Esophagus squamous epithelium (tissue), 5 donors: ENCODE measurements around the gene CLDN1. TPM values are rescaled to one million over a fixed set of nuclear protein-coding genes. Genes with fewer than 3 reads are reported as not detected.

Experiments
- DNase-seq: peaks from one replicate; lab custom pipeline; 2025; lab: John Stamatoyannopoulos, UW
- H3K27ac ChIP-seq, 4 donors: fragments of 200-600 bp; sonication (generic); one replicate each; pipeline ENCODE4 v1.5.1; 2016 to 2019; ENCODE audit warnings: mild to moderate bottlenecking in 1 of 4
- H3K27me3 ChIP-seq, 4 donors: fragments of 200-600 bp; sonication (generic); 1 replicate in 3 of 4; 2 replicates in 1 of 4; pipeline versions ENCODE4 v1.5.1 to v1.6.0; 2017 to 2021; ENCODE audit warnings: antibody characterized with exemption in 1 of 4
- H3K36me3 ChIP-seq, 3 donors: fragments of 200-600 bp; sonication (generic); one replicate each; pipeline ENCODE4 v1.5.1; 2016 to 2019
- H3K4me1 ChIP-seq, 3 donors: fragments of 200-600 bp; sonication (generic); one replicate each; pipeline ENCODE4 v1.5.1; 2017 to 2019
- H3K4me3 ChIP-seq, 4 donors: fragments of 200-600 bp; sonication (generic); 1 replicate in 3 of 4; 2 replicates in 1 of 4; pipeline ENCODE4 v1.5.1; 2016 to 2019; ENCODE audit warnings: mild to moderate bottlenecking in 2 of 4, moderate library complexity in 1 of 4
- H3K9me3 ChIP-seq, 3 donors: fragments of 200-600 bp; sonication (generic); one replicate each; pipeline ENCODE4 v1.5.1; 2016 to 2019
- CTCF ChIP-seq, 6 experiments: fragments of 450-650 bp in 4 of 6; fragments of 200-600 bp in 2 of 6; sonication (generic) in 2 of 6; IDR thresholded peaks; one replicate each; pipeline ENCODE4 v1.5.1; 2016 to 2019; ENCODE audit warnings: antibody characterized with exemption in 6 of 6, mild to moderate bottlenecking in 4 of 6, moderate library complexity in 4 of 6
- POLR2A ChIP-seq, 4 donors: fragments of 450-650 bp; IDR thresholded peaks; one replicate each; pipeline ENCODE4 v1.6.1; 2017; ENCODE audit warnings: antibody characterized with exemption in 4 of 4, mild to moderate bottlenecking in 4 of 4, moderate library complexity in 3 of 4
- WGBS, 2 donors: methylation state at CpG; one replicate each; pipeline ENCODE4 v1.1.5; 2018; 5-methylcytosine and 5-hydroxymethylcytosine counted together
- intact Hi-C: fragments of 100-400 bp; cut with DNase I; formaldehyde crosslinking; loops from one replicate; pipeline ENCODE4 v1.15.0; 2022
- total RNA-seq, 4 donors: library from RNA; depleted of rRNA; stranded (reverse); fragments of >200 nt; gene quantifications; one replicate each; pipeline ENCODE4 v1.1.0, GENCODE V29; 2016
- donor health status: DM: yes; HTN: yes; CAD: no.

CLDN1 gene
- total RNA-seq, 4 donors from 2014 or later: 34.8 to 59.6 (median 45.4) TPM

GRCh38 chr3:190337301-190337700 lies 15.1 kb upstream of the CLDN1 start:
- 74 to 76% methylated on average over 5 of the region's 5 CpGs for WGBS, 2 donors
- no peaks in the 10 kb centered on the region for H3K27me3 ChIP-seq
- no peaks in the 10 kb centered on the region for H3K36me3 ChIP-seq
- TF ChIP-seq POLR2A (IDR thresholded peaks at IDR 0.05) (no peak), CTCF (IDR thresholded peaks at IDR 0.05) (no peak)
- intact Hi-C loops: loop anchor here (10.0 kb wide), 1 partner anchor 48 kb away; the partner anchor contains the start of gene CLDN16
- H3K4me3 ChIP-seq: no peak overlapping the region
- H3K9me3 ChIP-seq: no peaks in the 10 kb centered on the region
- peaks cover 8 to 32% (median 12%) of the 10 kb centered on the region in 3 donors for H3K4me1 ChIP-seq
- no peak for DNase-seq
- H3K27ac ChIP-seq: peak overlapping the region in 3 of 4 donors; percentile 44 to 81 (median 75)

GRCh38 chr3:190336516-190337189 lies 14.4 kb upstream of the CLDN1 start:
- Histone ChIP-seq H3K4me3 (no peak overlapping the region), H3K4me1 (peaks cover 8 to 32% (median 12%) of the 10 kb centered on the region in 3 donors), H3K27ac (peak overlapping the region; percentile 44 to 81 (median 61)), H3K36me3 (no peaks in the 10 kb centered on the region), H3K9me3 (no peaks in the 10 kb centered on the region), H3K27me3 (no peaks in the 10 kb centered on the region)
- no peak for TF ChIP-seq CTCF (IDR thresholded peaks at IDR 0.05)
- no peak for TF ChIP-seq POLR2A (IDR thresholded peaks at IDR 0.05)
- WGBS, 2 donors: 20 to 44% methylated on average over 3 of the region's 3 CpGs
- no peak for DNase-seq
- intact Hi-C loops: loop anchor here (10.0 kb wide), 1 partner anchor 48 kb away; the partner anchor contains the start of gene CLDN16

GRCh38 chr3:190333961-190334360 lies 11.7 kb upstream of the CLDN1 start:
- 41 to 53% methylated on average over 1 of the region's 1 CpG for WGBS, 2 donors
- TF ChIP-seq CTCF (IDR thresholded peaks at IDR 0.05) (no peak), POLR2A (IDR thresholded peaks at IDR 0.05) (no peak)
- intact Hi-C loops: loop anchor here (10.0 kb wide), 1 partner anchor 51 kb away; the partner anchor contains the start of gene CLDN16
- H3K4me1 ChIP-seq: peaks cover 8 to 29% (median 12%) of the 10 kb centered on the region in 3 donors
- DNase-seq: no peak
- no peaks in the 10 kb centered on the region for H3K27me3 ChIP-seq
- H3K36me3 ChIP-seq: no peaks in the 10 kb centered on the region
- H3K4me3 ChIP-seq: no peak overlapping the region
- no peaks in the 10 kb centered on the region for H3K9me3 ChIP-seq
- no peak overlapping the region for H3K27ac ChIP-seq

- Histone ChIP-seq H3K4me3 (no peak overlapping the region), H3K36me3 (no peaks in the 10 kb centered on the region), H3K9me3 (no peaks in the 10 kb centered on the region), H3K27me3 (no peaks in the 10 kb centered on the region), H3K27ac (no peak overlapping the region), H3K4me1 (peaks cover 0 to 20% (median 14%) of the 10 kb centered on the region in 3 donors)
- DNase-seq: no peak
- TF ChIP-seq POLR2A (IDR thresholded peaks at IDR 0.05) (no peak), CTCF (IDR thresholded peaks at IDR 0.05) (no peak)
- whole genome bisulfite sequencing, 2 donors: 61 to 68% methylated on average over 3 of the region's 3 CpGs
- intact Hi-C loops: loop anchor here (10.0 kb wide), 1 partner anchor 54 kb away; the partner anchor contains the start of gene CLDN16
Measured at GRCh38 chr3:190330936-190331734, 8.9 kb upstream of the CLDN1 start.
